HG03108 (cell line): ENCODE results near the gene CHST15.
A peak's percentile ranks its signal among the peaks of the same experiment; 100 is the strongest.
"Not testable (repeated sequence)": the region's sequence is repeated elsewhere in the genome, so short reads cannot be mapped to it uniquely, and the experiment has no call there.

Experiments used
- ATAC-seq: cut with Tn5 transposase; IDR thresholded peaks from one replicate; pipeline ENCODE4 v1.9.1; 2021; ENCODE audit warnings: moderate library complexity; ENCODE audit not compliant: unreplicated experiment

Gene CHST15

DNA sequence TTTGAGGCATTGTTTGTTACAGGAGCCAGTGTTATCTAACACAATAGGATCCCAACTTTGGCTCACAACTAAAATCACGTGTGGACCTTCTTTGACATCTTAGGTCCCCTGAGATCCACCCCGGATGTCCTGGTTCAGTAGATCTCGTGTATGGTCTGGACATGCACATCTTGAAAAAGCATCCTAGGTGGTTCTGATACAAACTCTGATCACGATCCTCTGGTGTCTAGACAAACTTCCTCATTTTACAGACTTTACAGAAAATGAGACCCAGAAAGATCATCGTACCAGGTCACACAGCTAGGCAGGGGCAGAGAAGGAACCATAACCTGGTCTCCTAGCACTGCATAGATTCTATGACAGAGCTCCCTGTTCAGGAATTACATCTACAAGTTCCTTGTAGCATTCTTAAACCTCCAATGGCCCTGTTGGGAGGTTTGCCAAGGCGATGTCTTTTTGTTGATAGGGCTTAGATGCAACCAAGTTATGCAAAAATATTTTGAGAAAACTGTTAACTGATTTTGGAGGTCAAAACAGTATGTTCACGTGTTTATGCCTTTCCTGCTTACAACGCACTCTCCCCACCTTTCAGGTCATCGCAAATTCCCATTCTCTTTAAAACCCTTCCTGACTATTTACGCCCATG lies 30.8 kb upstream of the CHST15 start:
- ATAC-seq: no peak

DNA sequence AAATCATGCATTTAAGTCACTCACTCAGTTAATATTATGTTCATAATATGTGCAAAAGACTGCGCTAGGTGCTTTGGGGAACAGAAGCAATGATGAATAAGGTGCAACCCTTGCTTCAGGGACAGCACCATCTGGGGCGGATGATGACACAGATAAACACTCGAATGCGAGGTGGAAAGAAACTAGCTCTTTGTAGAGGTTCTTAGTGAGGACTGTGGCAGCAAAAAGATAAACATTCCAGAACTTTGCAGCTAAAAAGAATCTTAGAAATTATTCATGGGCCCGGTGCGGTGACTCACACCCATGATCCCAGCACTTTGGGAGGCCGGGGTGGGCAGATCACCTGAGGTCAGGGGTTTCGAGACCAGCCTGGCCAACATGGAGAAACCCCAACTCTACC lies 29.8 kb upstream of the CHST15 start:
- ATAC-seq: no peak

DNA sequence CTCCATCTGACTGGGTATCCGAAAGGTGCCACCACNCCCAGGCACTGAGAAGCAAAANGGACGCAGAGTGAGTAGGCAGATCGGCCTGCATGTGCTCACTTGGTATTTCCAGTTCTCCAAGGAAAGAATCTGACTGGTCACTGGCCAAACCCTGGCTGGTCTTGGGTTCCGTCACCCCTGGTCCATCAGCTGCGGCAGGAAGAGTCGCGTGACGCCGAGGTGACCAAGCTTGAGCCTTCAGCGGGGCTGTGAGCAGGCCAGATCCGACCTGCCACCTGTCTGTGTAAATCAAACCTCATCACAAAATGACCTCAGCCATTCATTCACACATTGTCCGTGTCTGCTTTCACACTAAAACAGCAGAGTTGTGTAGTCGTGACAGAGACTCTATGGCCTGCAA lies 28.8 kb upstream of the CHST15 start:
- no peak for ATAC-seq

GRCh38 chr10:124120410-124121061 lies 27.1 kb upstream of the CHST15 start:
- no peak for ATAC-seq

GRCh38 chr10:124119946-124120345 lies 26.5 kb upstream of the CHST15 start:
- ATAC-seq: no peak

DNA sequence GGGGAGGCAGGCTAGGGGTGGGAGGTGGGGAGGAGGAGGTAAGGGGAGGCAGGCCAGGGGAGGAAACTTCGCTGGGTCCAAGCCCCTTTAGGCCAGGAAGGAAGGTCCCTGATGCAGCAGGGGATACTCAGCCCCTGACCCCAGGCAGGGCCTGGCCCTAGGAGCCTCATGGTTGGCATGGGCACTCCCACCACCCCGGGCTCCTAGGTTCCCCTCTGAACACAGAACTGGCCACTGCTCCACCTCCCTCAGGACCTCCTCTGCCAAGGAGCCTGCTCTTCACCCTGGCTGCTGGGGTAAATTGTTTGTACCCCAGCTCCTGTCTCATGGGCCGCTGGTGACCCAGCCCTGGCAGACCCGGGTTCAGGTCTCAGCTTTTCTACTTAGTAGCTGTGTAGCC lies 25.8 kb upstream of the CHST15 start:
- ATAC-seq: no peak

DNA sequence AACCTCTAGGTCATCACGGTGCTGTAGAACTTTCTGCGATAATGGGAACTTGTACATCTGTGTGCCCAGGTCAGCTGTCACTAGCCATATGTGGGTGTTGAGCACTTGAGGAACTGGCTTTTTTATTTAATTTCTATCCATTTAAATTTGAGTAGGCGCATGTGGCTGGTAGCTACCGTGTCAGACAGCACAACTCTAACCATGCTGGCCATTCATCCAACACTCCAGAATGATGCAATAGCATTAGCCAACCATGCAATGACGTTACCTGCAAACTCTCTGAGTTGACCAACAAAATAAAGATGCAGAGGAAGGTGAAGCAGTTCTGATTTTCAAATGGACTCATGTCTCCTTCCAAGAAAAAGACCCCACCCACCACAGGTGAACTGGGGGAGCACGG lies 24.4 kb upstream of the CHST15 start:
- ATAC-seq: no peak

DNA sequence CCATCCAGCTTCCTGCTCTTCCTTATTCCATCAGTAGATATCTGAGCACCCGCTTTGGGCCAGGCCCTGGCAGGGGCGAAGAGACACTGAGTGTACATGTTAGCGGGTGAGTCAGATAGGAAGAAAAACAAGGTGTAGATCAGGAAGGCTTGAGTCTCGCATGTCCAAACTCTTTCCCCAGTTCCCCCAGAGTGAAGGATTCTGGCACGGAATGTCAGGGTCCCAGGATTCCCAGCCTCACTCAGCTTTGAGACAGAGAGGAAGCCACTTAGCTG lies 24.1 kb upstream of the CHST15 start:
- no peak for ATAC-seq

GRCh38 chr10:124116771-124117510 lies 23.5 kb upstream of the CHST15 start:
- ATAC-seq: no peak

- no peak for ATAC-seq
These were observed 21.3 kb upstream of the CHST15 start for GRCh38 chr10:124114696-124115095.

GRCh38 chr10:124112891-124113580 lies 19.6 kb upstream of the CHST15 start:
- no peak for ATAC-seq

DNA sequence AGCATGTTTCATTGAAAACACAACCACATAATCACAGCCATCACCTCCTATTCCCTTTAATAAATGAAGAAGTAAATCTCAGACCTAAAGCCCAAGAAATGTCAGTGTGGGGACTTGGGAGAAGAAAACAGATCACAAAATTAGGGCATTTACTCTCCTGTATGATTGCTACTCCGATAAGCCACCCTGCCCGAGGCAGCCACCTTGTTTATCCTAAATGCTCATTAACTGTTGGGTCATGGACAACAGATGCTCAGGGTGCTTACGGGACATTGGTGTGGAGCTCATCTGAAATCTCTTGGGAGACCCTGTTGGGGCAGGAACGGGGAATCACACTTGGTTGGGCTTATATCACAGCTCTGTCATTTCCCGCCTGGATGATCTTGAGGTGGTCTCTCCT lies 17.5 kb upstream of the CHST15 start:
- ATAC-seq: no peak

DNA sequence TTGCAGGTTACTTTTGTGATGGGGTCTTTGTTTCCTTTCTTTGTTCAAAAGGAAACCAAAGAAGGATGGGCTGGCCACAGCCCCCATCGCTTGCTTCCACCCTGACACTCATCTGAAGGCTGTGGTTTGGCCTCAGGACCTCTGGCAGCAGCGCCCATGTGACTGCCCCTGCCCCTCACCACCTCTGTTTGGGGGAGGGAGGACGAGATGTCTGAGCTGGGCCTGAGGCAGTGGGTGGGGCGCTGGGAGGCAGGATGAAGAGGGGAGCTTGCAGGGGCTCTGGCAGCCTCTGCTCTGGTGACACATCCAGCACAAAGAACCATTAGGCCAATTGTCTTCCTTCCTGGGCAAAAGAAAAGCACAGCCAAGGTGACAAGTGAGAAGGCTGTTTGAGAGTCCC lies 15.9 kb upstream of the CHST15 start:
- ATAC-seq: no peak

DNA sequence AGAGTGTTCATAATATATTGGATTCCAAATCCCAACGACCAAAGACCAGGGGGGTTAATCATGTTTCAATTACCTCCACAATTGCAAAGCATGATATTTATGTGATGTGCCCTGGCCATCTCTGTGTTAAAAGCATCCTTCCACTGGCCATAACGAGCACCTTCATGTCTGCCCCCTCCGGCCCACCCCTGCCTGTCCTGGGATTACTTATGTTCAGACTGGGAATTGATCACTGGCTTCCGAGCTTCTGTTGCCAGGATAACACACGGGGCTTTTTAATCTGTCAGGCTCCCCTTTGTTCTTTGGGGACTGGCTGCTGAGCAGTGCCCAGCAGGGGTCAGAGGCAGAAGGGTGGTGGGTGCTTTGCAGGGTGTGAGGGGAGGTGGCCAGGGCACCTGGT lies 13.7 kb upstream of the CHST15 start:
- ATAC-seq: no peak

- peak; percentile 85 for ATAC-seq
These were observed 13.0 kb upstream of the CHST15 start for GRCh38 chr10:124106241-124106879.

GRCh38 chr10:124105594-124105993 lies 12.2 kb upstream of the CHST15 start:
- ATAC-seq: no peak

- ATAC-seq: no peak
These were observed 11.6 kb upstream of the CHST15 start for GRCh38 chr10:124105045-124105444.

DNA sequence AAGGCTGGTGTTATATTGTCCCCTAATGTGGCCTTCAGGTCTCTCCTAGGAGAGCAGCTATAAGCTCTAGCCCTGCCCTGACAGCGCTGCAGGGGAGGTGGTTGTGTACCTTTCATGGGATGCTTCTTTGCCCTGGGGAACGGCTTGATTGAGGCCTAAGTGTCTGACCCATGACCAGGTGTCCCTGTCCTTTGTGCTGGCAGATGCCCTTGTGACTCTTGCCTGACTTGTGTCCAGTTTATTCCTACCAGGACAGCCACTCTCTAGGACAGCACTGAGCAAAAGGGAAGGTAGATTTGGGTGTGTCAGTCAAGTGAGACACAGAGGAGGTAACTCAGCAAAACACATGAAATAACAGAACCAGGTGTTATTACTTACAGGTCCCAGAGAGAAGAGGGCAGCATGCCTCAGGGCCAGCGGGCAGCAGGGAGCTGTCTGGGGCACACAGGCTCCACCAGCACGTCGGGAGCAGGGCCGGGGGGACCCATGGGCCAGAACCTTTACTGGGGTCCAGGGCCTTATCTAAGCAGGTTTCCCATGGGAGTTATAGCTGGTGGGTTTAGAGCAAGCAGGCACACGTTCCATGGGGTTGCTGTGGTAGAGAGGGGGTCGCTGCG lies 10.7 kb upstream of the CHST15 start:
- no peak for ATAC-seq

- ATAC-seq: no peak
These were observed 8.0 kb upstream of the CHST15 start for GRCh38 chr10:124101351-124101750.

GRCh38 chr10:124100651-124101050 lies 7.3 kb upstream of the CHST15 start:
- ATAC-seq: not testable (repeated sequence)

DNA sequence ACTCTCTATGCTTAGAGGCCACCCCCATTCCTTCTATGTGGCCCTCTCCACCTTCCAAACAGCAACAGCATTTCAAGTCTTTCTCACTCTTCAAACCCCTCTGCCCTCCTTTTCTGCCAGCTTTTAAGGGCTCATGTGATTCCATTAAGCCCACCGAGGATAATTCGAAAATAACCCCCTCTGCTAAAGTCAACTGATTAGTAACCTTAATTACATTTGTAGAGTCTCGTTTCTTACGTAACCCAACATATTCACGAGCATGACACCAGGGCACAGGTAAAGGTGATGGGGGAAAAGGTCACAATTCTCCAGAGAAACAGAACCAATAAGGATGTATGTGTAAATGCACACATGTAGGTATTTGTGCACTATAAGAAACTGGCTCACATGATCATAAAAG lies 6.7 kb upstream of the CHST15 start:
- ATAC-seq: no peak
